ENCODE measurements around the gene STAT3. TPM values are rescaled to one million over a fixed set of nuclear protein-coding genes. Genes with fewer than 3 reads are reported as not detected.

STAT3 gene
- total RNA-seq, 1 experiment from 2014 or later, result 60.5 TPM

DNA sequence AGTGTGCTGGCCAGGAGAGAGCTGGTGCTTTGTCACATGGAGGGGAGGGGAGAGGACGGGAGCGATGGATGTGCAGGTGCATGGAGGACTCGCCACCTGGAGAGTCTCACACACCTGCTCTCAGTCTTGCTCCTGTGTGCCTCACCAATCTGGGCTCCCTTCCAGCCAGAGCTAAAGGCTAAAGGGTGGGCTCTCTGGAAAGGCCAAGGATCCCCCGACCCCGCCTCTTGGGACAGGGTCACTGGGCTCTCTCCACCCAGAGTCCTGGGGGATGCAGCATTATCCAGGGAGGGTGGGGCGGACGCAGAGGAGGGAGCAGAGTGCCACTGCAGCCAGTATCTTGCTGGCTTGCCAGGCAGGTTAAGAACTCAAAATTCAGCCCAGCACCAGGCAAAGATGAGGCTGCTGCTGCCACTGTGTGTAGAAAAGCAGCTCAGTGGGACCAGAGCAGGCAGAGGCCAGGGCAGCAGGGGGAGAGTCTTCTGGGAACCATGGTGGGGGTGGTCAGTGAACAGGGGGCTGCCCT, 106.6 kb downstream of the STAT3 start:
- Histone ChIP-seq H3K4me3 (ENCODE audit: low read depth, low read length, poor library complexity, severe bottlenecking) (no peak overlapping the region), H3K36me3 (ENCODE audit: insufficient read depth, low read length, poor library complexity, severe bottlenecking) (no peaks in the 10 kb centered on the region), H3K9me3 (ENCODE audit: low read depth, low read length, poor library complexity, severe bottlenecking) (no peaks in the 10 kb centered on the region), H3K27ac (ENCODE audit: low read depth, low read length, poor library complexity, severe bottlenecking) (no peak overlapping the region), H3K27me3 (replicated peaks; ENCODE audit: insufficient read depth, low read depth, low read length, poor library complexity) (no peaks in the 10 kb centered on the region), H3K4me1 (ENCODE audit: insufficient read depth, low read length, poor library complexity, severe bottlenecking) (no peaks in the 10 kb centered on the region)
- intact Hi-C loops (cut with micrococcal nuclease; ENCODE audit: unreplicated experiment), result no loop called here
- TF ChIP-seq, protein P1, sequence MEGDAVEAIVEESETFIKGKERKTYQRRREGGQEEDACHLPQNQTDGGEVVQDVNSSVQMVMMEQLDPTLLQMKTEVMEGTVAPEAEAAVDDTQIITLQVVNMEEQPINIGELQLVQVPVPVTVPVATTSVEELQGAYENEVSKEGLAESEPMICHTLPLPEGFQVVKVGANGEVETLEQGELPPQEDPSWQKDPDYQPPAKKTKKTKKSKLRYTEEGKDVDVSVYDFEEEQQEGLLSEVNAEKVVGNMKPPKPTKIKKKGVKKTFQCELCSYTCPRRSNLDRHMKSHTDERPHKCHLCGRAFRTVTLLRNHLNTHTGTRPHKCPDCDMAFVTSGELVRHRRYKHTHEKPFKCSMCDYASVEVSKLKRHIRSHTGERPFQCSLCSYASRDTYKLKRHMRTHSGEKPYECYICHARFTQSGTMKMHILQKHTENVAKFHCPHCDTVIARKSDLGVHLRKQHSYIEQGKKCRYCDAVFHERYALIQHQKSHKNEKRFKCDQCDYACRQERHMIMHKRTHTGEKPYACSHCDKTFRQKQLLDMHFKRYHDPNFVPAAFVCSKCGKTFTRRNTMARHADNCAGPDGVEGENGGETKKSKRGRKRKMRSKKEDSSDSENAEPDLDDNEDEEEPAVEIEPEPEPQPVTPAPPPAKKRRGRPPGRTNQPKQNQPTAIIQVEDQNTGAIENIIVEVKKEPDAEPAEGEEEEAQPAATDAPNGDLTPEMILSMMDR (conservative IDR thresholded peaks at IDR 0.05; ENCODE audit: low read depth, low read length), result no peak
- TF ChIP-seq EZH2 (IDR thresholded peaks at IDR 0.05; ENCODE audit: borderline replicate concordance, low read depth, low read length, poor library complexity, severe bottlenecking), result no peak
- DNase-seq (ENCODE audit: low spot score), result no peak
- CTCF ChIA-PET, result no interaction called here
- BruUV-seq (replicated peaks), result no TSS peak
- POLR2A ChIA-PET (ENCODE audit: low non-redundant PET), result no interaction called here

GRCh38 chr17:42279776-42280630, 108.2 kb downstream of the STAT3 start:
- DNase-seq (ENCODE audit: low spot score), result no peak
- BruUV-seq (replicated peaks), result no TSS peak
- no peaks in the 10 kb centered on the region for H3K36me3 ChIP-seq (ENCODE audit: insufficient read depth, low read length, poor library complexity, severe bottlenecking)
- no peak overlapping the region for H3K4me3 ChIP-seq (ENCODE audit: low read depth, low read length, poor library complexity, severe bottlenecking)
- H3K27ac ChIP-seq (ENCODE audit: low read depth, low read length, poor library complexity, severe bottlenecking), result no peak overlapping the region
- no peaks in the 10 kb centered on the region for H3K27me3 ChIP-seq (replicated peaks; ENCODE audit: insufficient read depth, low read depth, low read length, poor library complexity)
- H3K9me3 ChIP-seq (ENCODE audit: low read depth, low read length, poor library complexity, severe bottlenecking), result no peaks in the 10 kb centered on the region
- TF ChIP-seq, protein P1 (conservative IDR thresholded peaks at IDR 0.05; ENCODE audit: low read depth, low read length), result no peak
- no peak for TF ChIP-seq EZH2 (IDR thresholded peaks at IDR 0.05; ENCODE audit: borderline replicate concordance, low read depth, low read length, poor library complexity, severe bottlenecking)
- intact Hi-C loops (cut with micrococcal nuclease; ENCODE audit: unreplicated experiment), result no loop called here
- peaks cover 4% of the 10 kb centered on the region for H3K4me1 ChIP-seq (ENCODE audit: insufficient read depth, low read length, poor library complexity, severe bottlenecking)
- ChIA-PET CTCF (no interaction called here), POLR2A (ENCODE audit: low non-redundant PET) (no interaction called here)

DNA sequence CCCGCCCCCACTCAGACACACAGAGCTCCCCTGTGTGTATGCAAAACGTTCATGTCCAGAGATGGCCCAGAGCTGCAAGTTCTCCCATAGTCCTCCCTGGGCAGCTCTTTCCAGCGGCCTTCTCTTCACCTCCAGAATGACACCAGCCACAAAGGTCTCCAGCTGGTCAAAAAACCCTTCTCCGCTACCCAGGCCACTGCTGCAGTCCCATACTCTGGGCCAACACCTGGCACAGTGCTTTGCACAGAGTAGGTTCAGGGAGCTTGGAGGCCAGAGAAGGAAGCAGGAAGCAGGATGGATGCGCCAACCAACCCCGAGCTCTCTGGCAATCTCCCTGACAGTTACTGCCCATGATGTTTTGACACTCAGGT, 110.9 kb downstream of the STAT3 start:
- Histone ChIP-seq H3K36me3 (ENCODE audit: insufficient read depth, low read length, poor library complexity, severe bottlenecking) (no peaks in the 10 kb centered on the region), H3K4me1 (ENCODE audit: insufficient read depth, low read length, poor library complexity, severe bottlenecking) (peaks cover 8% of the 10 kb centered on the region), H3K27me3 (replicated peaks; ENCODE audit: insufficient read depth, low read depth, low read length, poor library complexity) (no peaks in the 10 kb centered on the region), H3K4me3 (ENCODE audit: low read depth, low read length, poor library complexity, severe bottlenecking) (no peak overlapping the region), H3K27ac (ENCODE audit: low read depth, low read length, poor library complexity, severe bottlenecking) (no peak overlapping the region), H3K9me3 (ENCODE audit: low read depth, low read length, poor library complexity, severe bottlenecking) (no peaks in the 10 kb centered on the region)
- intact Hi-C loops (cut with micrococcal nuclease; ENCODE audit: unreplicated experiment), result no loop called here
- no TSS peak for BruUV-seq (replicated peaks)
- POLR2A ChIA-PET (ENCODE audit: low non-redundant PET), result no interaction called here
- DNase-seq (ENCODE audit: low spot score), result no peak
- CTCF ChIA-PET, result no interaction called here
- TF ChIP-seq, protein P1 (conservative IDR thresholded peaks at IDR 0.05; ENCODE audit: low read depth, low read length), result no peak
- no peak for TF ChIP-seq EZH2 (IDR thresholded peaks at IDR 0.05; ENCODE audit: borderline replicate concordance, low read depth, low read length, poor library complexity, severe bottlenecking)

Measured in A673 (cell line).